GM12875 (cell line): ENCODE results near the gene NRL.

Experiments
- H3K4me3 ChIP-seq: one replicate; pipeline ENCODE4 v1.5.1; 2011; ENCODE audit warnings: low read depth, low read length, control low read depth
- TF ChIP-seq, protein P1 (sequence below): IDR thresholded peaks from 2 replicates; pipeline ENCODE4 v1.5.1; 2011; ENCODE audit warnings: low read depth, mild to moderate bottlenecking, control low read depth, inconsistent platforms, low read length, moderate library complexity, borderline replicate concordance; ENCODE audit not compliant: insufficient read depth

Gene NRL

GRCh38 chr14:24072436-24072835, 42.3 kb downstream of the NRL start:
- H3K4me3 ChIP-seq: no peak overlapping the region
- TF ChIP-seq, protein P1, sequence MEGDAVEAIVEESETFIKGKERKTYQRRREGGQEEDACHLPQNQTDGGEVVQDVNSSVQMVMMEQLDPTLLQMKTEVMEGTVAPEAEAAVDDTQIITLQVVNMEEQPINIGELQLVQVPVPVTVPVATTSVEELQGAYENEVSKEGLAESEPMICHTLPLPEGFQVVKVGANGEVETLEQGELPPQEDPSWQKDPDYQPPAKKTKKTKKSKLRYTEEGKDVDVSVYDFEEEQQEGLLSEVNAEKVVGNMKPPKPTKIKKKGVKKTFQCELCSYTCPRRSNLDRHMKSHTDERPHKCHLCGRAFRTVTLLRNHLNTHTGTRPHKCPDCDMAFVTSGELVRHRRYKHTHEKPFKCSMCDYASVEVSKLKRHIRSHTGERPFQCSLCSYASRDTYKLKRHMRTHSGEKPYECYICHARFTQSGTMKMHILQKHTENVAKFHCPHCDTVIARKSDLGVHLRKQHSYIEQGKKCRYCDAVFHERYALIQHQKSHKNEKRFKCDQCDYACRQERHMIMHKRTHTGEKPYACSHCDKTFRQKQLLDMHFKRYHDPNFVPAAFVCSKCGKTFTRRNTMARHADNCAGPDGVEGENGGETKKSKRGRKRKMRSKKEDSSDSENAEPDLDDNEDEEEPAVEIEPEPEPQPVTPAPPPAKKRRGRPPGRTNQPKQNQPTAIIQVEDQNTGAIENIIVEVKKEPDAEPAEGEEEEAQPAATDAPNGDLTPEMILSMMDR: no peak

GRCh38 chr14:24071836-24072430, 42.8 kb downstream of the NRL start:
- TF ChIP-seq, protein P1: no peak
- H3K4me3 ChIP-seq: no peak overlapping the region

GRCh38 chr14:24071144-24071697, 43.5 kb downstream of the NRL start, which contains the start of gene CPNE6:
Gene CPNE6 (plus strand): TSS chr14:24071562. CDS start chr14:24072937, 1,375 bp downstream.
- TF ChIP-seq, protein P1: no peak
- H3K4me3 ChIP-seq: no peak within 1 kb of the TSS

GRCh38 chr14:24070285-24071143, 44.2 kb downstream of the NRL start:
- no peak overlapping the region for H3K4me3 ChIP-seq
- TF ChIP-seq, protein P1: no peak

DNA sequence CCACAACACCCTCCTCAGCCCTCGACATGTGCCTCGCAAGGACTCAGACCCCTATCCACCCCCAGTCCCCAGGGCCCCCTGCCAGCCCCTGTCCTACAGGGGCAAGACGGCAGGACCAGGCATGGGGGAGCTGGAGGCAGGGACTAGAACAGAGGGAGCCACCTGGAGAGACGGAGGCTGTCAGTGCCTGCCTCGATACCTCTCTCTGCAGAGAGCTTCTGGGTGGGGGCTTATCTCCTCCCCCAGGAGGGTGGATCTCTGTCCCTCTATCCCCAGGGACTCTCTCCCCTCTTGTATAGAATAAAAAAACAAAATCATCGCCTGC, 45.4 kb downstream of the NRL start:
- H3K4me3 ChIP-seq: no peak overlapping the region
- TF ChIP-seq, protein P1: no peak

GRCh38 chr14:24068711-24069410, 45.9 kb downstream of the NRL start:
- TF ChIP-seq, protein P1: no peak
- H3K4me3 ChIP-seq: no peak overlapping the region
